ENCODE results near the gene LYRM2.

The LYRM2 gene

GRCh38 chr6:89610149-89610642 lies 28.4 kb downstream of the LYRM2 start:
- H3K9ac ChIP-seq (ENCODE audit: low read length): no peak overlapping the region
- no peak overlapping the region for H3K4me3 ChIP-seq (ENCODE audit: low read length)
- H2AFZ ChIP-seq (ENCODE audit: low read length): no peak overlapping the region
- no peaks in the 10 kb centered on the region for H3K79me2 ChIP-seq (ENCODE audit: low read length)
- TF ChIP-seq, protein P1, sequence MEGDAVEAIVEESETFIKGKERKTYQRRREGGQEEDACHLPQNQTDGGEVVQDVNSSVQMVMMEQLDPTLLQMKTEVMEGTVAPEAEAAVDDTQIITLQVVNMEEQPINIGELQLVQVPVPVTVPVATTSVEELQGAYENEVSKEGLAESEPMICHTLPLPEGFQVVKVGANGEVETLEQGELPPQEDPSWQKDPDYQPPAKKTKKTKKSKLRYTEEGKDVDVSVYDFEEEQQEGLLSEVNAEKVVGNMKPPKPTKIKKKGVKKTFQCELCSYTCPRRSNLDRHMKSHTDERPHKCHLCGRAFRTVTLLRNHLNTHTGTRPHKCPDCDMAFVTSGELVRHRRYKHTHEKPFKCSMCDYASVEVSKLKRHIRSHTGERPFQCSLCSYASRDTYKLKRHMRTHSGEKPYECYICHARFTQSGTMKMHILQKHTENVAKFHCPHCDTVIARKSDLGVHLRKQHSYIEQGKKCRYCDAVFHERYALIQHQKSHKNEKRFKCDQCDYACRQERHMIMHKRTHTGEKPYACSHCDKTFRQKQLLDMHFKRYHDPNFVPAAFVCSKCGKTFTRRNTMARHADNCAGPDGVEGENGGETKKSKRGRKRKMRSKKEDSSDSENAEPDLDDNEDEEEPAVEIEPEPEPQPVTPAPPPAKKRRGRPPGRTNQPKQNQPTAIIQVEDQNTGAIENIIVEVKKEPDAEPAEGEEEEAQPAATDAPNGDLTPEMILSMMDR (IDR thresholded peaks at IDR 0.05; ENCODE audit: low read length): peak; percentile 95
- TF ChIP-seq EZH2phosphoT487 (IDR thresholded peaks at IDR 0.05; ENCODE audit: low read length): no peak
- DNase-seq: peak; percentile 63
- H3K9me3 ChIP-seq (replicated peaks; ENCODE audit: insufficient read depth, low read length): no peaks in the 10 kb centered on the region
- H3K27ac ChIP-seq (ENCODE audit: low read length): no peak overlapping the region
- H3K27me3 ChIP-seq (replicated peaks; ENCODE audit: insufficient read depth, low read length): no peaks in the 10 kb centered on the region
- no peaks in the 10 kb centered on the region for H3K9me2 ChIP-seq (replicated peaks; ENCODE audit: insufficient read depth, low read length)
- no peaks in the 10 kb centered on the region for H3K36me3 ChIP-seq (replicated peaks; ENCODE audit: insufficient read depth, low read length)
- peaks cover 3% of the 10 kb centered on the region; the same call in 1 of the 2 replicates for H3F3A ChIP-seq (ENCODE audit: insufficient read depth, low read length)
- no peak overlapping the region for H3K4me2 ChIP-seq (ENCODE audit: low read depth, low read length)
- H4K20me1 ChIP-seq (ENCODE audit: insufficient read depth, low read length): no peaks in the 10 kb centered on the region
- peaks cover 23% of the 10 kb centered on the region for H3K4me1 ChIP-seq (ENCODE audit: low read length)

- no peak overlapping the region for H3K27ac ChIP-seq (ENCODE audit: low read length)
- no peaks in the 10 kb centered on the region for H3K79me2 ChIP-seq (ENCODE audit: low read length)
- DNase-seq: no peak
- H3K9ac ChIP-seq (ENCODE audit: low read length): no peak overlapping the region
- no peaks in the 10 kb centered on the region for H3F3A ChIP-seq (ENCODE audit: insufficient read depth, low read length)
- no peaks in the 10 kb centered on the region for H3K27me3 ChIP-seq (replicated peaks; ENCODE audit: insufficient read depth, low read length)
- no peaks in the 10 kb centered on the region for H3K36me3 ChIP-seq (replicated peaks; ENCODE audit: insufficient read depth, low read length)
- no peak for TF ChIP-seq EZH2phosphoT487 (IDR thresholded peaks at IDR 0.05; ENCODE audit: low read length)
- TF ChIP-seq EZH2 (optimal IDR thresholded peaks at IDR 0.05; ENCODE audit: low read depth, low read length): no peak
- TF ChIP-seq, protein P1 (IDR thresholded peaks at IDR 0.05; ENCODE audit: low read length): no peak
- no peaks in the 10 kb centered on the region for H3K9me3 ChIP-seq (replicated peaks; ENCODE audit: insufficient read depth, low read length)
- H3K9me2 ChIP-seq (replicated peaks; ENCODE audit: insufficient read depth, low read length): no peaks in the 10 kb centered on the region
- peaks cover 9% of the 10 kb centered on the region for H3K4me1 ChIP-seq (ENCODE audit: low read length)
- no peak overlapping the region for H2AFZ ChIP-seq (ENCODE audit: low read length)
- no peaks in the 10 kb centered on the region for H4K20me1 ChIP-seq (ENCODE audit: insufficient read depth, low read length)
- no peak overlapping the region for H3K4me2 ChIP-seq (ENCODE audit: low read depth, low read length)
- H3K4me3 ChIP-seq (ENCODE audit: low read length): no peak overlapping the region
Observed at GRCh38 chr6:89605861-89606260, 32.7 kb downstream of the LYRM2 start.

- no peaks in the 10 kb centered on the region for H3K79me2 ChIP-seq (ENCODE audit: low read length)
- H3K4me2 ChIP-seq (ENCODE audit: low read depth, low read length): no peak overlapping the region
- H3K9me3 ChIP-seq (replicated peaks; ENCODE audit: insufficient read depth, low read length): no peaks in the 10 kb centered on the region
- TF ChIP-seq EZH2 (optimal IDR thresholded peaks at IDR 0.05; ENCODE audit: low read depth, low read length): no peak
- TF ChIP-seq, protein P1 (IDR thresholded peaks at IDR 0.05; ENCODE audit: low read length): no peak
- no peak for TF ChIP-seq EZH2phosphoT487 (IDR thresholded peaks at IDR 0.05; ENCODE audit: low read length)
- H3K4me1 ChIP-seq (ENCODE audit: low read length): no peaks in the 10 kb centered on the region
- H3K27me3 ChIP-seq (replicated peaks; ENCODE audit: insufficient read depth, low read length): no peaks in the 10 kb centered on the region
- no peak overlapping the region for H3K9ac ChIP-seq (ENCODE audit: low read length)
- H3K36me3 ChIP-seq (replicated peaks; ENCODE audit: insufficient read depth, low read length): no peaks in the 10 kb centered on the region
- DNase-seq: no peak
- H3K9me2 ChIP-seq (replicated peaks; ENCODE audit: insufficient read depth, low read length): no peaks in the 10 kb centered on the region
- H3K27ac ChIP-seq (ENCODE audit: low read length): no peak overlapping the region
- no peaks in the 10 kb centered on the region for H4K20me1 ChIP-seq (ENCODE audit: insufficient read depth, low read length)
- no peak overlapping the region for H2AFZ ChIP-seq (ENCODE audit: low read length)
- H3F3A ChIP-seq (ENCODE audit: insufficient read depth, low read length): no peaks in the 10 kb centered on the region
- H3K4me3 ChIP-seq (ENCODE audit: low read length): no peak overlapping the region
Observed at GRCh38 chr6:89604653-89605052, 33.9 kb downstream of the LYRM2 start.

Measured in MM.1S (cell line).